Memory B cell (primary cell): Measurements from ENCODE around the gene NUP153.

ENCODE experiments used
- ATAC-seq: fragments of 150-1000 bp; cut with Tn5 transposase; 2 replicates; pipeline ENCODE4 v1.10.0; 2021; ENCODE audit warnings: low read depth, mild to moderate bottlenecking, moderate library complexity
- DNase-seq, 2 donors: peaks; one replicate each; pipeline ENCODE4 v3.0.0; 2022; ENCODE audit warnings: low spot score in 2 of 2
- H3K27ac Mint-ChIP-seq: one replicate; pipeline ENCODE4 v1.8.0; 2022; ENCODE audit warnings: mild to moderate bottlenecking, moderate library complexity, mixed read lengths
- H3K27me3 Mint-ChIP-seq: one replicate; pipeline ENCODE4 v1.8.0; 2022; ENCODE audit warnings: mixed read lengths
- H3K36me3 Mint-ChIP-seq: one replicate; pipeline ENCODE4 v1.8.0; 2022; ENCODE audit warnings: mild to moderate bottlenecking, mixed read lengths
- H3K4me1 Mint-ChIP-seq: one replicate; pipeline ENCODE4 v1.8.0; 2022; ENCODE audit warnings: mixed read lengths
- H3K4me3 Mint-ChIP-seq: one replicate; pipeline ENCODE4 v1.8.0; 2022; ENCODE audit warnings: mild to moderate bottlenecking, moderate library complexity, mixed read lengths
- H3K9me3 Mint-ChIP-seq: one replicate; pipeline ENCODE4 v1.8.0; 2022; ENCODE audit warnings: mixed read lengths

NUP153 gene

DNA sequence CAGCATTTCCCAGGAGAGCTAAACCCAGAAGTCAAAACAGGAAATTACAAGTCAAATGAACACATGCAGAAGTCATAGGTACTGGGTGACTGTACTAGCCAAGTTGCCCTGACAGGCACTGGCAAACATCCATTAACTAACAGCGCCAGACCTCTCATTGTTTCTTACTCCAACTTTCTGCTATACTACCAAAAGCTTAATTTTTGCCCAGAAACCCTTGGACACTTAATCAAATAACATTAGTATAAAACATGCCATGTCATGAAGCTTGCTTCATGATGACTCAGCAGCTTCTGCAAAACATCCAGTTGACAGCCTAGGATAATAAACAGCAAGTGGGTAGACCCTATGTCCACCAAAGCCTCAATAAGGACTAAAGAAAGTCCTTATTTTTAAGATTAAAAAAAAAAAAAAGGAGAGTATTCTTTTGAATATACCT lies 3.5 kb downstream of the NUP153 start:
- DNase-seq (peak in 1 of 2 donors; percentile 42), ATAC-seq (peak; percentile 14)
- H3K27ac Mint-ChIP-seq, result peak overlapping the region; percentile 94

GRCh38 chr6:17700421-17701416 lies 6.0 kb downstream of the NUP153 start:
- DNase-seq, result no peak

More for the DNA sequence above, 3.5 kb downstream of the NUP153 start:
- H3K27me3 Mint-ChIP-seq, result no peaks in the 10 kb centered on the region
- H3K4me3 Mint-ChIP-seq, result peak overlapping the region; percentile 82
- peaks cover 23% of the 10 kb centered on the region for H3K4me1 Mint-ChIP-seq
- no peaks in the 10 kb centered on the region for H3K9me3 Mint-ChIP-seq
- H3K36me3 Mint-ChIP-seq, result no peaks in the 10 kb centered on the region

GRCh38 chr6:17691925-17692538 lies 14.7 kb downstream of the NUP153 start:
- DNase-seq, result no peak
- H3K4me3 Mint-ChIP-seq, result no peak overlapping the region
- peaks cover 15% of the 10 kb centered on the region for H3K36me3 Mint-ChIP-seq
- peaks cover 40% of the 10 kb centered on the region for H3K4me1 Mint-ChIP-seq
- no peaks in the 10 kb centered on the region for H3K9me3 Mint-ChIP-seq
- H3K27ac Mint-ChIP-seq, result peak overlapping the region; percentile 14
- no peak for ATAC-seq
- H3K27me3 Mint-ChIP-seq, result no peaks in the 10 kb centered on the region

More at GRCh38 chr6:17700421-17701416, 6.0 kb downstream of the NUP153 start:
- no peak for ATAC-seq
- Mint-ChIP-seq H3K4me3 (peak overlapping the region; percentile 3), H3K27ac (peak overlapping the region; percentile 45), H3K4me1 (peaks cover 27% of the 10 kb centered on the region), H3K9me3 (no peaks in the 10 kb centered on the region), H3K27me3 (no peaks in the 10 kb centered on the region), H3K36me3 (peaks cover 3% of the 10 kb centered on the region)

DNA sequence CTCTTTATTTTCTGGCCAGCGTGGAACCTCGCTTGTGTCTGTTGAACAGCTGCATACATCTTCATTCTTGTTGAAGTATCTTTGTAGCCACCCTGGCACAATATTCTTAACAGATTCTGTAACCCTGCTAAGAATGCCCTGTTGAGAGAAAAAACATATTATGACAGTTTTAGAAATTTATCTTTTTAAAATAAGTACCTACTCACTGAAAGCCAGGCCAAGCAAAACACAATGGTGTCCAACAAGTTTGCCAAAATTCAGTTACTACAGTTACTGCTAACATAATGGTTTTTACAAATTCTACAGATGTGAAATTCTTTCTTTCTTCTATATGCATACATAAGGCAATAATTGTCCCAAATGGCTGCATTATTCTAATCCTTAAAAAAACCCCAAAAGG lies 18.2 kb downstream of the NUP153 start:
- H3K9me3 Mint-ChIP-seq, result no peaks in the 10 kb centered on the region
- H3K27ac Mint-ChIP-seq, result peak overlapping the region; percentile 55
- H3K4me1 Mint-ChIP-seq, result peaks cover 40% of the 10 kb centered on the region
- H3K4me3 Mint-ChIP-seq, result no peak overlapping the region
- no peak for DNase-seq
- H3K27me3 Mint-ChIP-seq, result no peaks in the 10 kb centered on the region
- H3K36me3 Mint-ChIP-seq, result peaks cover 21% of the 10 kb centered on the region
- ATAC-seq, result no peak

DNA sequence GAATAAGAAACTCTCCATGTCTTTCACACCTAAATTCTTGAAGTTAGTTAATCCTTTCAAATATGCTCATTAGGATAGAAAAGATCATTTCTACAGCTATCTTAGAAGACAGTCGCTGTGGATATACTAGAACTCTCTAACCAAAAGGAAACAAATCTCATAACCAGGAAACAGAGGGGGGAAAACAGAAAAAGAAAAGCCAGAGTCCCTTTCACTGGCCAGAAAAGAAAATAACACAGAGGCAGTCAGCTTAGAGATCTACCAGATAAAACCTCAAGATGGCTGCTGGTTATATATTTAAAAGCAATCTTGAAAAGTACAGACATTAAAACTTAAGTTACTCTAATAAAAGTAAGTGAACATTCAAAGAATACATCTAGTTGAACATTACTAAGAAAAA lies 19.6 kb downstream of the NUP153 start:
- peak overlapping the region; percentile 46 for H3K27ac Mint-ChIP-seq
- DNase-seq, result no peak

GRCh38 chr6:17684134-17684533 lies 22.6 kb downstream of the NUP153 start:
- Mint-ChIP-seq H3K4me1 (peaks cover 37% of the 10 kb centered on the region), H3K4me3 (no peak overlapping the region), H3K27me3 (no peaks in the 10 kb centered on the region), H3K36me3 (peaks cover 30% of the 10 kb centered on the region), H3K9me3 (peaks cover 1% of the 10 kb centered on the region), H3K27ac (peak overlapping the region; percentile 26)
- no peak for DNase-seq
- no peak for ATAC-seq

More for the DNA sequence above, 19.6 kb downstream of the NUP153 start:
- Mint-ChIP-seq H3K27me3 (no peaks in the 10 kb centered on the region), H3K4me3 (no peak overlapping the region), H3K36me3 (peaks cover 25% of the 10 kb centered on the region), H3K9me3 (no peaks in the 10 kb centered on the region), H3K4me1 (peaks cover 38% of the 10 kb centered on the region)
- ATAC-seq, result no peak

GRCh38 chr6:17683428-17683827 lies 23.3 kb downstream of the NUP153 start:
- Mint-ChIP-seq H3K9me3 (peaks cover 1% of the 10 kb centered on the region), H3K4me1 (peaks cover 36% of the 10 kb centered on the region), H3K27me3 (no peaks in the 10 kb centered on the region), H3K36me3 (peaks cover 30% of the 10 kb centered on the region), H3K4me3 (no peak overlapping the region), H3K27ac (peak overlapping the region; percentile 26)
- no peak for ATAC-seq
- DNase-seq, result no peak

DNA sequence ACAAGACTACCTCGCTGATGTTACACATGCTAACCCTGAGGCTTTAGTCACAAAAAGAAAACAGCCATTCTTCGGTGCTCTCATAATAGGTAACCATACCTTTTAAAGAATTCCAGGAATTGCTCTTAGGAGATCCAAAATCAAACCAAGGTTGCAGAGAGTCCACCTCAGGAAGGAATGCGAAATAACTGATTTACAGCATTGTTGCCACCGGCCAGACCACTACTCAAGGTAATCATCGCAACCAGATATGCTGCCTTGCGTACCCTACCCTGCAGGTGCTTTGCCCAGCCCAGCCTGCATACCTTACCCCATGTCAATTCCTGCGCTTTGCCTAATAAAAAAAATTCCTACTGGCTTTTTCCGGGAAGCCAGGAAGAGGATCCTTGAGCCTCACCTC lies 27.0 kb downstream of the NUP153 start:
- H3K27ac Mint-ChIP-seq, result no peak overlapping the region
- peaks cover 43% of the 10 kb centered on the region for H3K4me1 Mint-ChIP-seq
- H3K9me3 Mint-ChIP-seq, result peaks cover 1% of the 10 kb centered on the region
- H3K36me3 Mint-ChIP-seq, result peaks cover 24% of the 10 kb centered on the region
- no peaks in the 10 kb centered on the region for H3K27me3 Mint-ChIP-seq
- no peak overlapping the region for H3K4me3 Mint-ChIP-seq
- ATAC-seq (no peak), DNase-seq (no peak)

- Mint-ChIP-seq H3K9me3 (peaks cover 1% of the 10 kb centered on the region), H3K36me3 (peaks cover 22% of the 10 kb centered on the region), H3K27me3 (no peaks in the 10 kb centered on the region), H3K4me3 (no peak overlapping the region), H3K27ac (peak overlapping the region; percentile 45), H3K4me1 (peaks cover 28% of the 10 kb centered on the region)
- DNase-seq (no peak), ATAC-seq (no peak)
Measured at GRCh38 chr6:17677602-17678001, 29.1 kb downstream of the NUP153 start.

DNA sequence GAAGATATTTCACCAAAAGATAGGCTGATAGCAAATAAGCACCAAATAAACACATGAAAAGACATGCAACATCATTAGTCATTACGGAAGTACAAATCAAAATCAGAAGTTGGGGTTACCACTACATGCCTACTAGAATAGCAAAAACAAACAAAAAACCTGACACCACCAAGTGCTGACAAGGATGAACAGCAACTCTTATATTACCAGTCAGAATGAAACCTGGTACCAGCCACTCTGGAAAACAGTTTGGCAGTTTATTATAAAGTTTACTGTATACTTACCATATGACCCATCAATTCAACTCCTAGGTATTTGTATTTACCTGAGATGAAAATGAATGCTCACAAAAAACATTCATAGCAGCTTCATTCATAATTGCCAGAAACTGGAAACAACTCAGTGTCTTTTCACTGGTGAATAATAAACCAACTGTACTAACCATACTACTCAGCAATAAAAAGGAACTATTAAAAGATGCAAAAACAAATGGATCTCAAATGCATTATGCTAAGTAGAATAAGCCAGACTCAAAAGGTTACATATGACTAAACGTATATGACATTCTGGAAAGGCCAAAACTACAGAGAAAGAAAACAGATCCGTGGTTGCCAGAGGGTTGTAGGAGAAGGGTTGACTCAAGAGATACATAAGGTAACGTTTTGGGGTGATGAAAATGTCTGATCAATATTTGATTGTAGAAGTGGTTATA lies 33.0 kb downstream of the NUP153 start:
- Mint-ChIP-seq H3K27me3 (no peaks in the 10 kb centered on the region), H3K4me3 (no peak overlapping the region), H3K36me3 (peaks cover 30% of the 10 kb centered on the region), H3K9me3 (no peaks in the 10 kb centered on the region), H3K4me1 (peaks cover 16% of the 10 kb centered on the region), H3K27ac (peak overlapping the region; percentile 31)
- no peak for DNase-seq
- ATAC-seq, result no peak

GRCh38 chr6:17672064-17672718 lies 34.5 kb downstream of the NUP153 start:
- ATAC-seq, result no peak
- Mint-ChIP-seq H3K4me3 (no peak overlapping the region), H3K27me3 (no peaks in the 10 kb centered on the region), H3K27ac (no peak overlapping the region), H3K9me3 (no peaks in the 10 kb centered on the region), H3K4me1 (peaks cover 9% of the 10 kb centered on the region), H3K36me3 (peaks cover 36% of the 10 kb centered on the region)
- DNase-seq, result no peak

DNA sequence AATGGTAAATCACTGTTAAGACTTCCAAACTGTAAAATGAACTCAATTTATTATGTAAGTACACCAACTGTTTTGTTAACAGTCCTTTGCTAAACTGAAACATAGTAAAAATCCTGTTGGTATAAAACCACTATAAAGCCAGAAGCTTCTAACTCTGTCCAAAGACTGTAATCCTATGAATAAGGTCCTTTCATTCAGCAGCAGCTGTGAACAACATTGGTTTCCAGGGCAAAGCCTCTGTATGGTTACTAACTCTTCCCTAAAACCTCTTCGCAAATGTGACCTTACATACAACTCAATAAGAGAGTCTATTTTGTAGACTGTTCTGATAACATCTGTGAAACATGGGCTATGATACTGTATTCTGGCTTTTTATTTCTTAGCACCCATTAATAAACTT lies 40.1 kb downstream of the NUP153 start:
- Mint-ChIP-seq H3K4me3 (no peak overlapping the region), H3K27ac (no peak overlapping the region), H3K27me3 (no peaks in the 10 kb centered on the region), H3K36me3 (peaks cover 37% of the 10 kb centered on the region), H3K4me1 (peaks cover 4% of the 10 kb centered on the region), H3K9me3 (no peaks in the 10 kb centered on the region)
- ATAC-seq, result no peak
- no peak for DNase-seq

DNA sequence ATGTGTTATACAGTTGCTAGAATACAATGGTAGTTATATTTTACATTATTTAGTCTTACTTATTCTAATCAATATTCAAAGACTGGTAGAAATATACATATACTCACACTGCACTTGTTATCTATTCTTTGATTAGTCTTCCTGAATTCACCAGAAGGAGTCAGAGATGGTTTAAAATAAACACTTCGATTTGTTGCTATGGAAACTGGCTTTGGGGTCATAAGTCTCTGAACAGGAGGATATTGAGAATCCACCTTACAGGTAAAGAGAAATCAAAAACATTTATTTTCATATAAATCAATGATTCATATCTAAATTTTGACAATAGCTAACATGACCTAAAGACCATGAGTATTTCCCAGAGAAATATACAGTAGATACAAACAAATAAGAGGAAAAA lies 41.6 kb downstream of the NUP153 start:
- peaks cover 4% of the 10 kb centered on the region for H3K4me1 Mint-ChIP-seq
- ATAC-seq (no peak), DNase-seq (no peak)
- H3K36me3 Mint-ChIP-seq, result peaks cover 39% of the 10 kb centered on the region
- H3K4me3 Mint-ChIP-seq, result no peak overlapping the region
- H3K27me3 Mint-ChIP-seq, result no peaks in the 10 kb centered on the region
- no peak overlapping the region for H3K27ac Mint-ChIP-seq
- no peaks in the 10 kb centered on the region for H3K9me3 Mint-ChIP-seq
